ENCODE measurements around the gene TGFBRAP1. TPM values are rescaled to one million over a fixed set of nuclear protein-coding genes. Genes with fewer than 3 reads are reported as not detected.

TGFBRAP1 gene
- total RNA-seq, 1 donor from 2014 or later = 20.0 TPM

DNA sequence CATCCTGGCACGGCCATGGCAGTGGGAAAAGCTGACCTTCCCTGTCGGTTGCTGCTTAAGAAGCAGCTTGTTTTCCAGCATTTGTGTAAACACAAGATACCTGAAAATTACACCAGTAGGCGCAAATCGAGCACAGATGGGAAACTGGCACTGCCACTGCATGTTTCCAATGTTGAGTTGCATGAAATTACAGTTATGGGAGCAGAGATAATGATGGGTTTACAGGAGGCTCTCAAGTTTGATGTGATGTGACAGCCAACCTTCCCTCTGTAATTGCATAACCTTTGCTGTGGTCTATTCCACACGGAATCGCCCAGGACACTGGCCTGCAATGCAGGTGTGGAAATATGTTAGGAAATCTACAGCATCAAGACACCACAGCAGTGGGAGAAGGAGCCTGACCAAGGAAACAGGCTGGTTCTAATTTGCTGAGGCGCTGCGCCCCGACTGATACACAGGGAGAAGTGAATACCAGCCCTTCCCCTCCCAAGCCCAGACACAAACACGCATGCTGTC lies 70.6 kb downstream of the TGFBRAP1 start:
- Mint-ChIP-seq H3K27me3 (no peaks in the 10 kb centered on the region), H3K9me3 (ENCODE audit: low read depth) (no peaks in the 10 kb centered on the region), H3K36me3 (ENCODE audit: insufficient read depth) (peaks cover 1% of the 10 kb centered on the region), H3K27ac (no peak overlapping the region), H3K4me3 (ENCODE audit: low read depth) (no peak overlapping the region), H3K4me1 (ENCODE audit: low read depth) (no peaks in the 10 kb centered on the region)
- TF ChIP-seq, protein P1, sequence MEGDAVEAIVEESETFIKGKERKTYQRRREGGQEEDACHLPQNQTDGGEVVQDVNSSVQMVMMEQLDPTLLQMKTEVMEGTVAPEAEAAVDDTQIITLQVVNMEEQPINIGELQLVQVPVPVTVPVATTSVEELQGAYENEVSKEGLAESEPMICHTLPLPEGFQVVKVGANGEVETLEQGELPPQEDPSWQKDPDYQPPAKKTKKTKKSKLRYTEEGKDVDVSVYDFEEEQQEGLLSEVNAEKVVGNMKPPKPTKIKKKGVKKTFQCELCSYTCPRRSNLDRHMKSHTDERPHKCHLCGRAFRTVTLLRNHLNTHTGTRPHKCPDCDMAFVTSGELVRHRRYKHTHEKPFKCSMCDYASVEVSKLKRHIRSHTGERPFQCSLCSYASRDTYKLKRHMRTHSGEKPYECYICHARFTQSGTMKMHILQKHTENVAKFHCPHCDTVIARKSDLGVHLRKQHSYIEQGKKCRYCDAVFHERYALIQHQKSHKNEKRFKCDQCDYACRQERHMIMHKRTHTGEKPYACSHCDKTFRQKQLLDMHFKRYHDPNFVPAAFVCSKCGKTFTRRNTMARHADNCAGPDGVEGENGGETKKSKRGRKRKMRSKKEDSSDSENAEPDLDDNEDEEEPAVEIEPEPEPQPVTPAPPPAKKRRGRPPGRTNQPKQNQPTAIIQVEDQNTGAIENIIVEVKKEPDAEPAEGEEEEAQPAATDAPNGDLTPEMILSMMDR (IDR thresholded peaks at IDR 0.05; ENCODE audit: unreplicated experiment) = no peak
- DNase-seq (ENCODE audit: low spot score, unreplicated experiment) = no peak

DNA sequence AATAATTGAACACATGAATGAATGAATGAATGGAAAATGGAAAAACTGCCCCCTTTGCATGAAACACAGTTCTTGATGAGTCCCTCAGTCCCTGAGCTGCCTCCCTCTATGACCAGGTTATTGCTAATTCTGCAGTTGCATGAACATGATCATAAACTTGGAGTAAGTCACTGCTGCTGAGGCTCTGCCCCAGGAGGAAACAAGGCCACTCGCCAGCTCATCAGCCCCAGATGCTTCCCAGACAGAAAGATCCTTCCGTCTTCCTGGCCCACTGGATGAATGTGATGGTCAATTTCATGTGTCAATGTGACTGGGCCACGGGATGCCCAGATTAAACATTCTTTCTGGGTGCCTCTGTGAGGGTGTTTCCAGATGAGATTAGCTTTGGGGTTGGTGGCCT lies 71.6 kb downstream of the TGFBRAP1 start:
- Mint-ChIP-seq H3K9me3 (ENCODE audit: low read depth) (no peaks in the 10 kb centered on the region), H3K4me1 (ENCODE audit: low read depth) (no peaks in the 10 kb centered on the region), H3K27ac (no peak overlapping the region), H3K36me3 (ENCODE audit: insufficient read depth) (peaks cover 1% of the 10 kb centered on the region), H3K27me3 (no peaks in the 10 kb centered on the region), H3K4me3 (ENCODE audit: low read depth) (no peak overlapping the region)
- TF ChIP-seq, protein P1 (IDR thresholded peaks at IDR 0.05; ENCODE audit: unreplicated experiment) = no peak
- no peak for DNase-seq (ENCODE audit: low spot score, unreplicated experiment)

DNA sequence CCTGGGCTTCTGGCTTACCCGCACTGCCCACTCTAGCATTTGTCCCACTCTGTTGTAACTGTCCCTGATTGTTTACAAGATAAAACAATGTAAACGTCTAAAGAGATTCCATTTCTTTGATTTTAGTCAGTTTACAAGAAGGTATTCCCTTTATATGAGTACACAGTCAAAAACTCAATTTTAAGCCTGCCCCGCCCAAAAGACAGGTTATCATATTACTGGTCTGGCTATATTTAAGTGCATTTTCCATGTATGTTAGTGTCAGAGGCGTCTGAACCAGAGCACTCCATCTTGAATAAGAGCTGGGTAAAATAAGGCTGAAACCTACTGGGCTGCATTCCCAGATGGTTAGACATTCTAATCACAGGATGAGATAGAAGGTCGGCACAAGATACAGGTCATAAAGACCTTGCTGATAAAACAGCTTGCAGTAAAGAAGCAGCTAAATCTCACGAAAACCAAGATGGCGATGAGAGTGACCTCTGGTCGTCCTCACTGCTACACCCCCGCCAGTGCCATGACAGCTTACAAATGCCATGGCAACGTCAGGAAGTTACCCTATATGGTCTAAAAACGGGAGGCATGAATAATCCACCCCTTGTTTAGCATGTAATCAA lies 73.0 kb downstream of the TGFBRAP1 start:
- Mint-ChIP-seq H3K27ac (no peak overlapping the region), H3K27me3 (no peaks in the 10 kb centered on the region), H3K4me1 (ENCODE audit: low read depth) (no peaks in the 10 kb centered on the region), H3K4me3 (ENCODE audit: low read depth) (no peak overlapping the region), H3K9me3 (ENCODE audit: low read depth) (no peaks in the 10 kb centered on the region), H3K36me3 (ENCODE audit: insufficient read depth) (no peaks in the 10 kb centered on the region)
- DNase-seq (ENCODE audit: low spot score, unreplicated experiment) = no peak
- TF ChIP-seq, protein P1 (IDR thresholded peaks at IDR 0.05; ENCODE audit: unreplicated experiment) = no peak

DNA sequence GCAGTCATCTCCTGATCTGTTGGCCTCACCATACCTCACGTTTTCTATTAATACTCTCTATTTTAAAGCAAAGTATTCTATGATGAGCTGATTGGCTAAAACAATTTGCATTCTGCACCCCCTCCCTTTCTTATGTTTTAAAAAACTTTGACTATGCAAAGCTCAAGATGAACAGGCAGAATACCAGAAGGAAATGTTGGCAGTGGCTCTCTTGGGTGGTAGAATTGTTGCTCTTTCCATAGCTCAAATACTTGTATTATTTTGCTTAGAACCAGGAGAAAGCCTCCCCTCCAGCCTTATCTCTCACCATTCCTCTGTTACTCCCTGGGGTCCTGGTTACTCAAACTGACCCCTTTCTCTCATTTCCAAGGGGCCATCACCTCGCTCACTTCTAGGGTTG lies 73.6 kb downstream of the TGFBRAP1 start:
- TF ChIP-seq, protein P1 (IDR thresholded peaks at IDR 0.05; ENCODE audit: unreplicated experiment) = no peak
- Mint-ChIP-seq H3K27me3 (no peaks in the 10 kb centered on the region), H3K27ac (no peak overlapping the region), H3K36me3 (ENCODE audit: insufficient read depth) (no peaks in the 10 kb centered on the region), H3K4me3 (ENCODE audit: low read depth) (no peak overlapping the region), H3K9me3 (ENCODE audit: low read depth) (no peaks in the 10 kb centered on the region), H3K4me1 (ENCODE audit: low read depth) (no peaks in the 10 kb centered on the region)
- no peak for DNase-seq (ENCODE audit: low spot score, unreplicated experiment)

DNA sequence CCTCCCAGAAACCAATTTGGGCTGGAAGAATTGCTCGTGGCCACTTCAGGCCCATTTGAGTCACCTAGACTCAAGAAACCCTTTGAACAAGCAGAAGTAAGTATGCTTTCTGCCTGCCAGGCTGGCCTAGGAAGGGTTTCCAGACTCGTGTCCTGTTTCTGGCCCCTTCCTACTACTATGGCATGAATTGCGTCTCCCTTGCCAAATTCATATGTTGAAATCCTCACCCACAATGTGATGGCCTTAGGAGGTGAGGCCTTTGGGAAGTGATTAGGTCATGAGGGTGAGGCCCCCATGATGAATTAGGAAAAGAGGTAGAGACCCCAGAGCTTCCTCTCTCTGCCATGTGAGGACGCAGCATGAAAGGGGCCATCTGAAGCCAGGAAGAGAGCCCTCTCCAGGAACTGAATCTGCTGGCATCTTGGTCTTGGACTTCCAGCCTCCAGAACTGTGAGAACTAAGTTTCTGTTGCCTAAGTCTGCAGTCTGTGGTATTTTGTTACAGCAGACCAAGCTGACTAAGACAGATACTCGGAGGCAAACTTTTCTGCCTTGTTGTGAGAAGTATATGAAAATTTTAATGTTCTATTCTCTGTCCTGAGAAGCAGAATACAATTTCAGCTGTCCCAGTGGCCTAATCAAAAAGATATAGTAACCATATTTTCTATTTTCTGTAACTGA lies 74.9 kb downstream of the TGFBRAP1 start:
- Mint-ChIP-seq H3K9me3 (ENCODE audit: low read depth) (peaks cover under 1% of the 10 kb centered on the region), H3K4me1 (ENCODE audit: low read depth) (no peaks in the 10 kb centered on the region), H3K36me3 (ENCODE audit: insufficient read depth) (peaks cover 2% of the 10 kb centered on the region), H3K4me3 (ENCODE audit: low read depth) (no peak overlapping the region), H3K27ac (no peak overlapping the region), H3K27me3 (no peaks in the 10 kb centered on the region)
- no peak for DNase-seq (ENCODE audit: low spot score, unreplicated experiment)
- TF ChIP-seq, protein P1 (IDR thresholded peaks at IDR 0.05; ENCODE audit: unreplicated experiment) = no peak
